ENCODE measurements around the gene IFITM2. TPM values are rescaled to one million over a fixed set of nuclear protein-coding genes. Genes with fewer than 3 reads are reported as not detected.

IFITM2 gene
- polyA plus RNA-seq, 1 donor (not counting 4 experiments of a cell fraction or from before 2014, with no cell fraction given), result 83.0 TPM

DNA sequence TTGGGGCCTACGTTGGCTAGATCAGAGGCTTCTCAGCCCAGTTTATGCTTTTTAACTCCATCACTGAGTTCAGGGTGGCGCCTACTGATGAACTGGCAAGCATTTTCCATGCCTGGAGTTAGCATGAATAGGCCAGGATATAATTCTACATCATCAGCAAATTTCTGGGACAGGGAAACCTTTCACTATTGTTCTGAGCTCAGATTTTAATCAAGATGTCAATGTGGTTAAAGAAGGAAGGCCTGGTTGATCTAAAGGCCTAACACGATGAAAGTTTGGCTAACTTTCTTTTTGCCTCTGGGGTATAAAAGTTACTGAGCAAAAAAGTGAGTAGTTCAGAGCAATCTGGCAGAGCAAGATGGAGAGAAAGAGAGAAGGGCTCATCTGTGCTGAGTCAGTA, 34.7 kb downstream of the IFITM2 start:
- no peak for DNase-seq (ENCODE audit: low read depth, low spot score)
- no peaks in the 10 kb centered on the region for H3K9me3 ChIP-seq (ENCODE audit: control insufficient read depth, low read depth, low read length)
- TF ChIP-seq, protein P1, sequence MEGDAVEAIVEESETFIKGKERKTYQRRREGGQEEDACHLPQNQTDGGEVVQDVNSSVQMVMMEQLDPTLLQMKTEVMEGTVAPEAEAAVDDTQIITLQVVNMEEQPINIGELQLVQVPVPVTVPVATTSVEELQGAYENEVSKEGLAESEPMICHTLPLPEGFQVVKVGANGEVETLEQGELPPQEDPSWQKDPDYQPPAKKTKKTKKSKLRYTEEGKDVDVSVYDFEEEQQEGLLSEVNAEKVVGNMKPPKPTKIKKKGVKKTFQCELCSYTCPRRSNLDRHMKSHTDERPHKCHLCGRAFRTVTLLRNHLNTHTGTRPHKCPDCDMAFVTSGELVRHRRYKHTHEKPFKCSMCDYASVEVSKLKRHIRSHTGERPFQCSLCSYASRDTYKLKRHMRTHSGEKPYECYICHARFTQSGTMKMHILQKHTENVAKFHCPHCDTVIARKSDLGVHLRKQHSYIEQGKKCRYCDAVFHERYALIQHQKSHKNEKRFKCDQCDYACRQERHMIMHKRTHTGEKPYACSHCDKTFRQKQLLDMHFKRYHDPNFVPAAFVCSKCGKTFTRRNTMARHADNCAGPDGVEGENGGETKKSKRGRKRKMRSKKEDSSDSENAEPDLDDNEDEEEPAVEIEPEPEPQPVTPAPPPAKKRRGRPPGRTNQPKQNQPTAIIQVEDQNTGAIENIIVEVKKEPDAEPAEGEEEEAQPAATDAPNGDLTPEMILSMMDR (optimal IDR thresholded peaks at IDR 0.05 in 1 of 3, IDR thresholded peaks at IDR 0.05 in 1 of 3, conservative IDR thresholded peaks at IDR 0.05 in 1 of 3; ENCODE audit: extremely low read depth in 1 of 3, insufficient read depth in 2 of 3, low read length in 3 of 3), result no peak
- no peak for TF ChIP-seq EZH2 (IDR thresholded peaks at IDR 0.05; ENCODE audit: low read length)
- H4K20me1 ChIP-seq (ENCODE audit: control insufficient read depth, extremely low read depth, insufficient read depth, low read length), result no peaks in the 10 kb centered on the region
- no peaks in the 10 kb centered on the region for H3K4me1 ChIP-seq (ENCODE audit: control insufficient read depth, extremely low read depth, insufficient read depth, low read length)
- no peaks in the 10 kb centered on the region for H3K79me2 ChIP-seq (ENCODE audit: control insufficient read depth, insufficient read depth, low read length)
- no peak overlapping the region for H3K9ac ChIP-seq (ENCODE audit: control insufficient read depth, extremely low read depth, insufficient read depth, low read length)
- H3K4me2 ChIP-seq (ENCODE audit: control insufficient read depth, extremely low read depth, insufficient read depth, low read depth, low read length), result no peak overlapping the region
- no peaks in the 10 kb centered on the region for H3K9me1 ChIP-seq (ENCODE audit: control insufficient read depth, extremely low read depth, insufficient read depth, low read length)
- dilution Hi-C loops (cut with MboI; ENCODE audit: extremely low pct_ligation_motif_present, low sequenced_read_pairs), result no loop called here
- H3K27me3 ChIP-seq (ENCODE audit: control insufficient read depth, extremely low read depth, insufficient read depth, low read length), result no peaks in the 10 kb centered on the region
- H3K27ac ChIP-seq (ENCODE audit: control insufficient read depth, insufficient read depth, low read length), result no peak overlapping the region
- H3K4me3 ChIP-seq (ENCODE audit: control insufficient read depth in 2 of 3, extremely low read depth in 1 of 3, insufficient read depth in 2 of 3, low read depth in 1 of 3, low read length in 3 of 3), result no peak overlapping the region
- no peak for FAIRE-seq
- no peaks in the 10 kb centered on the region for H3K36me3 ChIP-seq (ENCODE audit: control insufficient read depth in 2 of 2, extremely low read depth in 1 of 2, insufficient read depth in 2 of 2, low read length in 2 of 2)
- no peak overlapping the region for H2AFZ ChIP-seq (ENCODE audit: control insufficient read depth, low read length)

DNA sequence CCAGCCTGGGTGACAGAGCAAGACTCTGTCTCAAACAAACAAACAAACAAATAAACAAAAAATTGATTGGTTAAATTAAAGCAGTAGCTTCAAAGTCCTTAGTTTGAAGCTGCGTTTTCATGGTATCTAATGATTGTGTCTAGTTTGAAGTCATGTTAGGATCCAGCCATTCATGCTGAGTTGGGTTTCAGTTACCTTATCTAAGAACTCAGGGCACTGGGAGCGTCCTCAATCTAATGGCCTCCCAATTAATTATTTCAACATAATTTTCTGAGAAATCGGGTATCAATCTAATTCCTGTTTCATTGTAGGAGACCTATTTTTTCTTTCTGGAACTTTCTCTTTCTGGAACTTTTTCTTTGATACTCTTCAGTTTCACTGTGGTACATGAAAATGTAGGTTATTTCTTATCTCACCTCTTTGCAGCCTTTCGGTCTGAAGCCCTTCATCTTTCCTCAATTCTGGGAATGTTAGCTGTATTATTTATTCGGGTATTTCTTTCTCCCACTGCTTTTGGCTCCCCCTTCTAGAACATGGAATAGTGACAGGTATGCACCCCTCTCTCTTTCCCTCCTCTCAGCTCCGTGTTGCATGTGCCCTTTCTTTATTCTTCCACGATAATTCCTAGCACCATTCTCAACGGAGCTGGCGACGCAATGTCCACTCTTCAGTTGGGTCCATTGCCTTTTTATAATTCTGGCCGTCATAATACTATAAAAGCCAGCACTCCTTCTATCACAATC, 37.4 kb downstream of the IFITM2 start:
- no peaks in the 10 kb centered on the region for H3K9me1 ChIP-seq (ENCODE audit: control insufficient read depth, extremely low read depth, insufficient read depth, low read length)
- dilution Hi-C loops (cut with MboI; ENCODE audit: extremely low pct_ligation_motif_present, low sequenced_read_pairs), result no loop called here
- TF ChIP-seq EZH2 (IDR thresholded peaks at IDR 0.05; ENCODE audit: low read length), result no peak
- TF ChIP-seq, protein P1 (optimal IDR thresholded peaks at IDR 0.05 in 1 of 3, IDR thresholded peaks at IDR 0.05 in 1 of 3, conservative IDR thresholded peaks at IDR 0.05 in 1 of 3; ENCODE audit: extremely low read depth in 1 of 3, insufficient read depth in 2 of 3, low read length in 3 of 3), result no peak
- H3K9ac ChIP-seq (ENCODE audit: control insufficient read depth, extremely low read depth, insufficient read depth, low read length), result no peak overlapping the region
- no peaks in the 10 kb centered on the region for H3K36me3 ChIP-seq (ENCODE audit: control insufficient read depth in 2 of 2, extremely low read depth in 1 of 2, insufficient read depth in 2 of 2, low read length in 2 of 2)
- H3K9me3 ChIP-seq (ENCODE audit: control insufficient read depth, low read depth, low read length), result no peaks in the 10 kb centered on the region
- H3K4me2 ChIP-seq (ENCODE audit: control insufficient read depth, extremely low read depth, insufficient read depth, low read depth, low read length), result no peak overlapping the region
- H3K4me3 ChIP-seq (ENCODE audit: control insufficient read depth in 2 of 3, extremely low read depth in 1 of 3, insufficient read depth in 2 of 3, low read depth in 1 of 3, low read length in 3 of 3), result no peak overlapping the region
- H3K4me1 ChIP-seq (ENCODE audit: control insufficient read depth, extremely low read depth, insufficient read depth, low read length), result peaks cover 3% of the 10 kb centered on the region
- no peaks in the 10 kb centered on the region for H4K20me1 ChIP-seq (ENCODE audit: control insufficient read depth, extremely low read depth, insufficient read depth, low read length)
- no peaks in the 10 kb centered on the region for H3K79me2 ChIP-seq (ENCODE audit: control insufficient read depth, insufficient read depth, low read length)
- DNase-seq (ENCODE audit: low read depth, low spot score) (no peak), FAIRE-seq (no peak)
- no peaks in the 10 kb centered on the region for H3K27me3 ChIP-seq (ENCODE audit: control insufficient read depth, extremely low read depth, insufficient read depth, low read length)
- no peak overlapping the region for H3K27ac ChIP-seq (ENCODE audit: control insufficient read depth, insufficient read depth, low read length)
- no peak overlapping the region for H2AFZ ChIP-seq (ENCODE audit: control insufficient read depth, low read length)
